ENCODE measurements around the gene ASAP2. TPM values are rescaled to one million over a fixed set of nuclear protein-coding genes. Genes with fewer than 3 reads are reported as not detected.

Gene ASAP2
- total RNA-seq, 4 donors from 2014 or later: 28.2 to 38.0 (median 31.7) TPM

GRCh38 chr2:9300829-9301453 lies 94.3 kb downstream of the ASAP2 start:
- no peak for DNase-seq (ENCODE audit: low spot score in 2 of 2)
- H3K4me1 ChIP-seq: peaks cover 0 to 44% (median 7%) of the 10 kb centered on the region in 4 donors
- H3K36me3 ChIP-seq: no peaks in the 10 kb centered on the region
- TF ChIP-seq, protein P1, sequence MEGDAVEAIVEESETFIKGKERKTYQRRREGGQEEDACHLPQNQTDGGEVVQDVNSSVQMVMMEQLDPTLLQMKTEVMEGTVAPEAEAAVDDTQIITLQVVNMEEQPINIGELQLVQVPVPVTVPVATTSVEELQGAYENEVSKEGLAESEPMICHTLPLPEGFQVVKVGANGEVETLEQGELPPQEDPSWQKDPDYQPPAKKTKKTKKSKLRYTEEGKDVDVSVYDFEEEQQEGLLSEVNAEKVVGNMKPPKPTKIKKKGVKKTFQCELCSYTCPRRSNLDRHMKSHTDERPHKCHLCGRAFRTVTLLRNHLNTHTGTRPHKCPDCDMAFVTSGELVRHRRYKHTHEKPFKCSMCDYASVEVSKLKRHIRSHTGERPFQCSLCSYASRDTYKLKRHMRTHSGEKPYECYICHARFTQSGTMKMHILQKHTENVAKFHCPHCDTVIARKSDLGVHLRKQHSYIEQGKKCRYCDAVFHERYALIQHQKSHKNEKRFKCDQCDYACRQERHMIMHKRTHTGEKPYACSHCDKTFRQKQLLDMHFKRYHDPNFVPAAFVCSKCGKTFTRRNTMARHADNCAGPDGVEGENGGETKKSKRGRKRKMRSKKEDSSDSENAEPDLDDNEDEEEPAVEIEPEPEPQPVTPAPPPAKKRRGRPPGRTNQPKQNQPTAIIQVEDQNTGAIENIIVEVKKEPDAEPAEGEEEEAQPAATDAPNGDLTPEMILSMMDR (IDR thresholded peaks at IDR 0.05): no peak
- no peak for TF ChIP-seq EP300 (IDR thresholded peaks at IDR 0.05)
- no peak for TF ChIP-seq POLR2A (IDR thresholded peaks at IDR 0.05)
- WGBS, 2 donors: 74 to 77% methylated on average over 10 of the region's 10 CpGs
- H3K9me3 ChIP-seq: no peaks in the 10 kb centered on the region
- no peak overlapping the region for H3K4me3 ChIP-seq
- H3K27me3 ChIP-seq: no peaks in the 10 kb centered on the region
- H3K27ac ChIP-seq: peak overlapping the region in 1 of 4 donors; percentile 32

DNA sequence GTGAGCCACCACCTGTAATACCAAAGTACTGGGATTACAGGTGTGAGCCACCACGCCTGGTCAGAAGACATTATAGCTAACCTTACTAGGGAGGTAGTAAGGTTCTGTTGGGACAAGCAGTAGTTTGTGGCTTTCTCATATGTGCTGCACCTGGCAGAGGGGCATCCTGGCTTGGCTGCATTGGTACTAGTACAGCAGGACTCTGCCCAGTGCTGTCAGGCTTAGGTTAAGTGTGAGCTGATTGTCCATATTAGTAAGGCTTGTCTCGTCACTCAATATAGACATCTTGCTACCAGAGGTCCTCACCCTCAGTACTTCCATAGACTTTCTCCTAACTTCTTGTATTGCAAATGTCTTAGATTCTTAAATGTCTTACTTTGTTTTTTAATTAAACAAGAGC lies 96.1 kb downstream of the ASAP2 start:
- no peak for DNase-seq (ENCODE audit: low spot score in 2 of 2)
- Histone ChIP-seq H3K36me3 (no peaks in the 10 kb centered on the region), H3K4me1 (peaks cover 0 to 47% (median 12%) of the 10 kb centered on the region in 4 donors), H3K27me3 (no peaks in the 10 kb centered on the region), H3K9me3 (no peaks in the 10 kb centered on the region), H3K27ac (peak overlapping the region in 1 of 4 donors; percentile 58), H3K4me3 (no peak overlapping the region)
- TF ChIP-seq POLR2A (IDR thresholded peaks at IDR 0.05): no peak
- TF ChIP-seq EP300 (IDR thresholded peaks at IDR 0.05): no peak
- TF ChIP-seq, protein P1 (IDR thresholded peaks at IDR 0.05): no peak
- 90 to 98% methylated on average over 2 of the region's 2 CpGs for WGBS, 2 donors

GRCh38 chr2:9303528-9304225 lies 97.1 kb downstream of the ASAP2 start:
- Histone ChIP-seq H3K9me3 (no peaks in the 10 kb centered on the region), H3K27me3 (no peaks in the 10 kb centered on the region), H3K4me1 (peaks cover 0 to 46% (median 8%) of the 10 kb centered on the region in 4 donors), H3K36me3 (no peaks in the 10 kb centered on the region), H3K27ac (peak overlapping the region in 2 of 4 donors; percentile 49 to 58), H3K4me3 (no peak overlapping the region)
- no peak for DNase-seq (ENCODE audit: low spot score in 2 of 2)
- TF ChIP-seq POLR2A (IDR thresholded peaks at IDR 0.05) (no peak), EP300 (IDR thresholded peaks at IDR 0.05) (no peak)
- TF ChIP-seq, protein P1 (IDR thresholded peaks at IDR 0.05): no peak
- WGBS, 2 donors: 58 to 71% methylated on average over 11 of the region's 11 CpGs

DNA sequence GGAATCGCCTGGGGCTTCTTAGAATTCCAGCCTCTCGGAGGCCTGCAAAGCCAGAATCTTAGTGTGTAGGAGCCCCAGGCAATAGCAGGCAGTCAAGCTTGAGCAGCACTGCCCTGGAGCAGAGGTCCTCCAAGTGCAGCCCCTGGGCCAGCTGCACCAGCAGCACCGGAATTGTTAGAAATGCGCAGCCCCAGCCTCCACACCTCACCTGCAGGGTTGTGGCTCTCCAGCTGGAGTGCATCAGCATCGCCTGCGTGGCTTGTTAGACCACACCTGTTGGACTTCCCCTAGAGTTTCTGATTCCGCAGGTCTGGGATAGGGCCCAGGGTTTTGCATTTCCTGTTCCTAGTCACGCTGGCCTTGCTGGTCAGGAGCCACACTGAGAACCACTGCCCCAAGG lies 100.3 kb downstream of the ASAP2 start:
- peak overlapping the region in 2 of 4 donors; percentile 47 to 61 for H3K27ac ChIP-seq
- no peak for DNase-seq (ENCODE audit: low spot score in 2 of 2)
- peaks cover 5 to 67% (median 29%) of the 10 kb centered on the region in 4 donors for H3K4me1 ChIP-seq
- 71 to 78% methylated on average over 8 of the region's 8 CpGs for WGBS, 2 donors
- no peaks in the 10 kb centered on the region for H3K9me3 ChIP-seq
- no peaks in the 10 kb centered on the region for H3K27me3 ChIP-seq
- no peaks in the 10 kb centered on the region for H3K36me3 ChIP-seq
- no peak overlapping the region for H3K4me3 ChIP-seq
- TF ChIP-seq, protein P1 (IDR thresholded peaks at IDR 0.05): no peak
- TF ChIP-seq EP300 (IDR thresholded peaks at IDR 0.05) (no peak), POLR2A (IDR thresholded peaks at IDR 0.05) (no peak)

DNA sequence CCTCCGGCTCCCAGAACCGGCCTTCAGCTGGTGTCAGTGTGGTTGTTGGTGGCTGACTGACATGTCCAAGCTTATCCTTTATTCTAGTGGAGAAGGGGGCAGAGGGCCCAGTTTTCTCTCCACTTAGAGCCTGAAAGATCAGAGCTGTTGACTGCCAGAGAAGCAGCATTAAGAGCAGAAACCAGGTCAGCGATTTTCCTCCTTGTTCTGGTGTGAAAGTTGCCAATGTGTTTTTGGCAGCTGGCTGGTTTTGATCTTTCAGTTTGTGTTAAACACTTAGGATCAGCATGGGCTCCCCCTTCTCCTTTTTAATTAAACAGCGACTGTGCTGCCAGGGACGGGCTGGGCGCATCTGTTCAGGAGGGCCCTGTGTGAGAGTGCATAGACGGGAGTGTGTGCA lies 100.9 kb downstream of the ASAP2 start:
- peaks cover 5 to 71% (median 30%) of the 10 kb centered on the region in 4 donors for H3K4me1 ChIP-seq
- peak overlapping the region in 2 of 4 donors; percentile 47 to 61 for H3K27ac ChIP-seq
- H3K36me3 ChIP-seq: no peaks in the 10 kb centered on the region
- TF ChIP-seq POLR2A (IDR thresholded peaks at IDR 0.05): no peak
- TF ChIP-seq, protein P1 (IDR thresholded peaks at IDR 0.05): no peak
- no peak for TF ChIP-seq EP300 (IDR thresholded peaks at IDR 0.05)
- no peak overlapping the region for H3K4me3 ChIP-seq
- no peaks in the 10 kb centered on the region for H3K9me3 ChIP-seq
- DNase-seq (ENCODE audit: low spot score in 2 of 2): no peak
- whole genome bisulfite sequencing, 2 donors: 69 to 81% methylated on average over 7 of the region's 7 CpGs
- H3K27me3 ChIP-seq: no peaks in the 10 kb centered on the region

Measured in tibial nerve (tissue), 4 donors.